GM04504 (cell line): ENCODE data around the gene ZBTB20.

Experiments
- DNase-seq: peaks from one replicate; pipeline ENCODE4 v3.0.0-alpha.2; 2012; ENCODE audit warnings: low read depth

ZBTB20 gene

DNA sequence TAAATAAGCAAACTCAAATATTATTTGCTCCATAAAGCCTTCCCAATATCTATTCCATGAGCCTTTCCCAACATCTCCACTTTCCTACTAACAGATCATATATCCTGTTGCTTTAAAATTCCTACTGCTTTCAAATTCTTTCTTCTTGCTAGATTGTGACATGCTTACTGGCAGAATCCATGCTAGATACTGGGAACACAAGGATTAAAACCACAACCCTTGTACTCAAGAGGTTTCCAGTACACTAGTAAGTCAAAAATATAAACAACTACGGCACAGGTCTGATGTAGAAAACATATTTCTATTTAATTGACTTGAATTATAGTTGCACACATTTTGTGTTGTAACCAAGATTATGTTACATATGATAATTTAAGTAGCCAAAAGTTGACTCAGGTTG, 275.0 kb downstream of the ZBTB20 start:
- no peak for DNase-seq

DNA sequence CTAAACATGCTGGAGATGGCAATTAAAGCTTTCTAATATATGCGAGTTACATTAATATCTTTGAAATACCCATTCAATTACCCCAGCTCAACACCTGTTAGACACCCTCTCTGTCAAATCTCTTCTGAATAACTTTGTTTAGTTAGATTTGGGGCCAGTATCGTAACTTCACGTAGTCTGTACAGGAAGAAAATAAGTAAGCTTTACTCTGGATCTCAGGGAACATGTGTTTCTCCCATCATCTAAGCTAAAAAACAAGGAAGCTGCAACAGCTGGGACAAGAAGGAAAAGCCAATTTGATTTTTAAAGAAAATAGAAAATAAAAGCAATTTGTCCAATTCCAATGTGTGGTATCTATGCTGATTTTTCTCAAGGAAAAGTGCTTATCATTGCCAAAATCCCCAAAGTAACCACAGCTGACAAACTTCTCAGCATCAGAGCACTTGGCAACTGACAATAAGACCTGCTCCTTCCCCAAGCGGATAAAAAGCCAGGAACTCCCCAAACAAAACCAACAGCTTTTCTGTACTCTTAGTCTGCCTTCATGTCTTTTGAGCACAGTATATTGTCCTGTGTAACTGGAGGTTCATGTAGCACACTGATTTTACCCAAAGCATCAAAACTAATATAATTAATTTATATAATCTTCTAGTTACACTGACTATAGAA, 279.1 kb downstream of the ZBTB20 start:
- no peak for DNase-seq

DNA sequence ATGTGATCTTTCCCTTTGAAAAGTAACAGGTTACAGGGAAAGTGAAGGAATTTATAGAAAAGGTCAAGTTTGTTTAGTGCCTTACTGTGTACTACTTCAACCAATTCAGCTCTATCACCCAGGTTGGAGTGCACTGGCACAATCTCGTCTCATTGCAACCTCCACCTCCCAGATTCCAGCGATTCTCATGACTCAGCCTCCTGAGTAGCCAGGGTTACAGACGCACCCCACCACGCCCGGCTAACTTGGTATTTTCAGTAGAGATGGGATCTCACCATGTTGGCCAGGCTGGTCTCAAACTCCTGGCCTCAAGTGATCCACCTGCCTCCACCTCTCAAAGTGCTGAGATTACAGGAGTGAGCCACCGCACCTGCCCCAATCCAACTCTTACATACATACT, 279.7 kb downstream of the ZBTB20 start:
- DNase-seq, result no peak

DNA sequence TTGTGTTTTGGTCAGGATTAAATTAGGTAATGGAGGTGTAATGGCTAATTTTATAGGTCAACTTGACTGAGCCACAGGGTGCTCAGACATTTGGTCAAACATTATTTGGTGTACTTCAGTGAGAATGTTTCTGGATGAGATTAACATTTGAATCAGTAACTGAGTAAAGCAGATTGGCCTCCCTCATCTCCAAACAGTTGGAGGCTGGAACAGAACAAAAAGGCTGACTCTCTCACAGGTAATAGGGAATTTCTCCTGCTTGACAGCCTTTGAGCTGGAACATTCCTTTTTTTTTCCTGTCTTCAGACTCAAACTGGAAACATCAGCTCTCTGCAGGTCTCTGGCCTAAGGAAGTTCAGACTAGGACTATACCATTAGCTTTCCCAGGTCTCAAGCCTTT, 280.7 kb downstream of the ZBTB20 start:
- DNase-seq, result no peak

DNA sequence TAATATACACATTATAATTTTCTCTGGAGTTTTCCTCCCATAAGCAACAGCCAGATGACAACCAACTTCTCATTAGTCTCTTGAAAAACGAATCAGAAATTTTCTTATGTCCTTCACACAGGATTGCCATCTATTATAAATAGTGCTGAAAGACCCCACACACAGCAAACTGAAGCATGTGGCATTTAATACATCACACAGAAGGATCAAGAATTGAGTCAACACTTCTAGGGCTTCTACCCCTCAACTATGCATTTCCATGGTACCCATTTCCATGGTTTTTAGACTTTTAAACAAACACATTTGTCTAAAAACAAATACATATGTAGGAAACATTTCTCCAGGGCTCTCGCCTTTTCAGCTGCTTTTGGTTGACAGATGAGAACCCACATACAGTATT, 282.1 kb downstream of the ZBTB20 start:
- DNase-seq, result no peak

DNA sequence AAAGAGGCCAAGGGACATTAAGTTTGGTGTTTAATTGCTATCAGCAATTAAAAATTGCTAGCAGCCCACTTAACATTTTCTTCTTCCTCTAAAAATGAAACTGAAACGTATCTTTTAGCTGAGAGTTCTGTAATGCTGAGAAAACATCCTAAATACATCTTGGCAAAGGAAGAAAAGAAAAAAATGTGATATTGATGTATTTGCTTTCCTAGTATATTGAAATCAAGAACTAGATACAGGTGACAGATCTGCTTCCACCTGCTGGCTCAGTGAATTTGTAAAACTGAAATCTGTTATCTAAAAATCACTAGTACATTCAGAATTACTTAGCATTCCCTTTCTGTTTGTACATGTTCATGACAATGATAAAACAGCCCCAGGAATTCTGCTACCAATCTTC, 283.2 kb downstream of the ZBTB20 start:
- DNase-seq, result no peak

DNA sequence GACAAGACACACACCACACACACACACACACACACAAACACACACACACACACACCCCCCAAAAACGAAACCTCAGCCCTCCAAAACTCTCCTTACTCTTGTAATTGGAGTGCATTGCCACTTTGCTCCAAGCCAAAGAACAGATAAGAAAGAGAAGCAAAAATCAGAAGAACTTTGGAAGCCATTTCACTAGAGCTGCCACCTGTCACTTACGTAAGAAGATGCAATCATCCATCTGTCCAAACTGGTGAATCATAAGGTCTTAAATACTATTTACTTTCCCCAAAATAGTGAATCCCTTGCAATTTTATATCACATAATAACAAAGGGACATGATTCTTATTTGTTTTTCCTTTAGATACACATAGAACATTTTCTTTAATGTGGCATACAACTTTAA, 285.4 kb downstream of the ZBTB20 start:
- DNase-seq, result no peak

DNA sequence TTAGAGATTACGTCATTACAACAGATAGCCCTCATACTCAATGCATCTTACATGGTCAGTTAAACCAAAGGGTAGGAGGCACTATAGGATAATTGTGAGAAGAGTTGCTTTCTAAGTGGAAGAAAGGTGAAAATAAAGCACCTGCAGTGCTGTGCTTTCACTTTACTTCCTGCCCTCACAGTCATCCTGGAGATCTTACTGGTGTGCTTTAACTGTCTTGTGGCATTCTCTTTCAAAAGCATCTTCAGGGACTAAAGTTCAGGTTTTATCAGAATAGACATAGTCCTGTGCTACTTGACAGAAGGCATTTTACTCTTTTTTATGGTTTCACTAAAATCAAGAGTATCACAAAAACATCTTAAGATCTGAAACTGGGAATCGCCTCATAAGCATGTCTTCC, 286.6 kb downstream of the ZBTB20 start:
- no peak for DNase-seq

DNA sequence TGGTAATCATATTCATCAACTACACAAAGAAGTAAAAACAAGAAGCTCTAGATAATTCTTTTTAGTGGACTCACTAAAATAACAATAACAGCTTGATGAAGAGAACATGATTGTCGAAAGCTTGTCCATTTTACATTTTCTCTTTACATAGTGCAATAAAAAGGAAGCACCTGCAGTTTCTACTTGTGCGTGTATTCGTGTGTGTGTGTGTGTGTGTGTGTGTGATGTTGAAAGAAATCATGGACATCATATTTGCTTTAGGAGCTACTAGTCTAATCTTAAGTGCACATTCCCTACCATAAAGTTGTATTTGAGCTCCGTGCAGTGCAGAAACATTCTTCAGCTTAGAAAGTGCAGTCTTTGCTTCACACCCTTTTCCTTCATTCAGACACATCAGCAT, 288.8 kb downstream of the ZBTB20 start:
- no peak for DNase-seq

DNA sequence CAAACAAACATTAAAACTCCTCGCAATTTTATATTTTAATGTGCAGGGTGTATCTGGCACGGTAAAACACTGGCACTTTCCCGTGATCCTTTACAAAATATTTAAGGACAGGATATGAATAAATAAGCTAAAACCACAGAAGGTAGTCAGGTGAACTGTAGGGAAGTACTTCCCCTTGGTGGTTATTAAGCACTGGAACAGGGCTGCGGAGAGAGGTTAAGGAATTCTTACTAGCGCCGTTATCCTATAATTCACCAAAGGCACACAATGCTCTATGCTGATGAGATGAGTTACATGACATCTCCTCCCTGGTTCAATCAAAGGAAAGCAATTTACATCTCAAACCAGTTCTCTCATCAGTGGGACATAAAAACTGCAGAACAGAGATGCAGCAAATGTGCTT, 289.8 kb downstream of the ZBTB20 start:
- DNase-seq, result no peak

DNA sequence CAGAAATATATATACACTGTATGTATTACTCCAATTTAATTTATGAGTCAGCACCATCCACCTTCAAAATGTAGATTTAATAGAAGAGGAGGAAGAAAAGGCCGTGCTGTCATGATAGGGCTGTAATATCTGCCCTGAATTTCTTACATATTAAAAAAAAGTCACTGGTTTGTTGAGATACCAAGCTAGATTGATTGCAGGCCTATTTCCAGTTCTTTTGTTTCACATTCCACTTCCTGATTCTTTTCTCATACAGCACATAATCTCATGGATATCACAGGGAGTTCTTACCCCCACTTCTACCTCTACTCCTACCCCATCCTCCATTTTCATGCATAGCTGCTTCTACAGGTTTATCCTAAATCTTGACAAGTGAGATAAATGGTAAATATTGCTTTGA, 290.3 kb downstream of the ZBTB20 start:
- no peak for DNase-seq

DNA sequence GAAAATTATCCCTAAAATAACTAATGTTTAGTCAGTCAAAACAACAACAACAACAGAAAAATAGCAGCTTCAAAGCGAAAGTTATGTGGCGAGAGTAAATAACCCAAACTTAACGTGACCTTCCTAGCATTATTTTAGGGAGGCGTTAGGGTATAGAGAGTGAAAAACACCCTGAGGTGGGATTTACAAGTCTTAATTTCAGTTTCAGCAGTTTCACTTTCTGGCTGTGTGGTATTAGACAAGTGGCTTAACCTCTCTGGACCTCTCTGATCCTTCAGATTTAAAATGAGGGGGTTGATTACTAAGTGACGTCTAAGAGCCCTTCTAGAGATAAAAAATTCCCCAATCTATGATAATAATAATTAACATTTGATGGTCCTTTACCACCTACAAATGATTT, 291.2 kb downstream of the ZBTB20 start:
- DNase-seq, result no peak

DNA sequence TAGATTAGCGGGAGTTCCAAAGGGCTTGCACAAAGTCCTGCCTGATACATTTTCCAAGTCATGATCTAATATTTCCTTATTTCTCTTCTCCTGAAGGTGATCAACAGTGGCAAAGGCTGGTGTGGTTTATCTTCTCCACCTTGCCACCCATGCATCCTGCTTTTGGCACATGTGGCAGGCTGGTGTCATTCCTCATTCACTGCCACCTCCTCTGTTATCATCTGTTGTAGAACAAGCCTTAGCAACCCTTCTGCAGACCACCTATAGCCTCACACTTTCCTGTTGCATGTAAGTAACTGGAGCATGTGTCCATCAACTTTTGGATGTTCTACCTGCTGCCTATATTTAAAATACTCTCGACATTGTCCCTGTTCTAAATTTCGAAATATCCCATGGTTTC, 294.1 kb downstream of the ZBTB20 start:
- DNase-seq, result no peak

DNA sequence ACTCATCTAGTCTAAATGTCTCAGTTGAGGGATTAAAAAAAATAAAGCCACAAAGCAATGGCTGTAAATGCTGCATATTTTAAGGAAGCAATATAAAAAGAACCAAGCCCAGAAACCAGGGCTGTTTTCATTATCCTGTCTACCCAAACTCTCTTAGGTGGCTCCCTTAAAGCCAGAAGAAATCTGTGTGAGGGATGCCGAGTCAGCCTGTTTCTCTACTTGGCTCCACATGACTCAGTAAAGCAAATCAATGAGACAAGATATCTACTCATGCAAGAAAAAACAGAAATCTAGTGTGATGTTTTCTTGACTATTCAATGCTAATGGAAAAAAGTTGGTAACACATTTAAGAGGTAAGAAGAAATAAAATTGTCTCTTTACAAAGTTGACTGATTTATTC, 296.2 kb downstream of the ZBTB20 start:
- no peak for DNase-seq

DNA sequence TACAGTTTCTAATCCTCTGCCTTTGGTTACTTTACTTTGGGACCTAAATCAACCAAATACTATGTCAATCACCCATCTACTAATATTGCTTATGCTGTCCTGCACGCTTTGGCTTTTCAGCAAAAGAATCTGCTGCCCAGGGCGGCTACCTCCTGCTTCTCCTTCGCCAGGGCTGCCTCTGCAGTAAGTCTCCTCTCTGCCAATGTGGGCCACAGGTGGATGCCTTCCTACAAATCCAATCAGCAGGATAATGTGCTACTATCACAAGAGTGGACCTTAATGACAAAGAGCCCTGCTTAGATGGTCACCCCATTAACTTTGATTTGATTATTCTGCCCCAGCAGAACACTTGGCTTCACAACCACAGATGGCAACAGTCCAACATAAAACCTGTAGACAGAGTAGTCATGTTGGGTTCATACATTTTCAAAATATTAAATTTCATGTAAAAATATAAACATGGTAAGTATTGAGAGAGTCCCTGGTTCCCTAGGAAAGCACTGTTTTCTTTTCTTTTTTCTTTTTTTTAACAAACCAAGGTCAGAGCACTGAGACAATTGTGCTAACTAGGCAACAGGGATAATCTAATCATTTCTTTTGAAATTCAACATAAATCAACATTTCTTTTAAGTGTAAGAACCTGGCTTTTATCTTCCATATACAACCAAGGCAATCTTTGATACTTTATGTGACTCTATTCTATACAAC, 298.3 kb downstream of the ZBTB20 start:
- no peak for DNase-seq

DNA sequence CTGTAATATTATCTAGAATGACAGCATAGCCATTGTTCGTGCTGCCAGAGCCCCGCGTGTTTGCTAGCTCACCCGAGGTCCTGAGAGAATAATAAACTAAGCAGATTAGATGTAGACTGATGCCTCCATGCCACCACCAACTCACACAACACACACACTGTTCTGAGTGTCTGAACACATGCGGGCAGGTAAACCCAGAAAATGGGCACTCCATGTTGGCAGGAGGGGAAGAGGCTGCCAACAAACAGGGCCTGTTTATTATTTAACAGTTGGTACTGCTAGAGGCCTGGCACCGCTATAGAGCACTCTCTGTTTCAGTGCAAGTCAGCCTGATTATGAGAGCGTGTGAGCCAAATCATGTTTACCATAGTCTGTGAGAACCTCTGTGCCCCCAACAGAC, 299.0 kb downstream of the ZBTB20 start:
- no peak for DNase-seq

DNA sequence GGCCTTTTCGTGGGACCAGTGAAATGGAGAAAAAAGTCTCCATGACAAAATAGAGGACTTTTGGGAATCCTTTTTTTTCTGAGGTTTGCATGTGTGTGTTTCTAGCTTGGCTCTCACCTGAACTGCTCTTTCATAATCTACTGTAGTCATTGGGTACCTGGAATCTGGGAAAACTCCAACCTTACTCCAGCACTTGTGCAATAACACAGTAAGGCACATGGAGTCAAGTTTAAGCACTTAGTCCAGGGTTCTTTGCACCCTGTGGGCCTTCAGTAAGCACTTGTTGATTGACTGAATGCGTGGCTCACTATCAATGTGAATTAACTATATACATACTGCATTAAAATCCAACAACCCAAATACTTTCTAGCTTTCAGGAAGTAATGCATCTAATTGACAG, 299.5 kb downstream of the ZBTB20 start:
- no peak for DNase-seq

DNA sequence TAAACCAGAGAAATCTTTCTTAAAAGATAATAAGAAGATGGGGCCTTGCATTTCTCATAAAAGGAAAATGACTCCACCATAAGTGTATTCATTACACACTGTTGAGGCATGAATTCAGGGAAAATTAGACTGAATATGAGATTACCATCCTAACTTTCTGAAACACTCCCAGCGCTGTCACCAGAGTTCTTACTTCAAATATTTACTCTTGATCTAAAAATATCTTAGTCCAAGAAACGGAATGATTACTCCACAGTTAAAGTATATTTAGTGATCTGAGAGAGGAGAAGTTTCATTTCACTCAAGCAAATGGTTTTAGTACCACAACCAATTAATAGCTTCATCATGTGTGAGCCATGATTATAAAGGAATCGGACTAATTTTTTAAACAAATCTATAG, 300.3 kb downstream of the ZBTB20 start:
- no peak for DNase-seq

DNA sequence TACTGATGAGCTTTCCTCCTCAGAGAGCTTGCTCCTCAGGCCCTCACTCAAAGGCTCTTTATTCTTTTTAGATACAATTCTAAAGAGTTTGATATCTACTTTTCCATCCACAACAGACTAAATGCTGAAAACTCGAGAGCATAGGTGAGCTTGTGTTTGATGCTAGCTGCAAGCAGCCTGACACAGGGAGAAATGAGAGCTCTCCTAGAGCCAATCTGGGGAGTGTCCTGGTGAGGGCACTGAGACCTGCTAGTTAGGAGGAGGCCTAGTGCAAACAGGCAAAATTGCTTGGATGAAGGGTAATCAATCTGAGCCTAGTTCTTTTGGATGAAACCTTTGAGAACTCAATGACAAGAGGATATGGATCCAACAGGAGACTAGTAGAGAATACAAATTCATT, 300.8 kb downstream of the ZBTB20 start:
- DNase-seq, result no peak

DNA sequence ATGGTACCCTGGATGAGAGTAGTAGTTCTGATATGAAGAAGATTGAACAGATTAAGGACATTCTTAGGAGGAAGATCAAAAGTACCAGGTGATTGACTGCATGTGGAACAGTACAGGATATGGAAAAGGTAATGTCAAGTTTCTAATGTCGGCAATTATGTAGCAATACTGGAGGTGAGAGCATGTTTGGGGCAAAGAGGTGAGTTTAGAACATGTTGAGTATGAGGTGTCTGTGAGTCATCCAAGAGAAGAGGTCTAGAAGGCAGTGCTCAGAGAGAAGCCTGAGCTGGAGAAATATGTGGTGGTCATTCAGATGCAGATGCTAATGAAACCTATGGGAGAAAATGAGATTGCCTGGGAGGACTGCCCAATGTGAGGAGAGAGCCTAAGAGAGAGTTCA, 305.6 kb downstream of the ZBTB20 start:
- no peak for DNase-seq

DNA sequence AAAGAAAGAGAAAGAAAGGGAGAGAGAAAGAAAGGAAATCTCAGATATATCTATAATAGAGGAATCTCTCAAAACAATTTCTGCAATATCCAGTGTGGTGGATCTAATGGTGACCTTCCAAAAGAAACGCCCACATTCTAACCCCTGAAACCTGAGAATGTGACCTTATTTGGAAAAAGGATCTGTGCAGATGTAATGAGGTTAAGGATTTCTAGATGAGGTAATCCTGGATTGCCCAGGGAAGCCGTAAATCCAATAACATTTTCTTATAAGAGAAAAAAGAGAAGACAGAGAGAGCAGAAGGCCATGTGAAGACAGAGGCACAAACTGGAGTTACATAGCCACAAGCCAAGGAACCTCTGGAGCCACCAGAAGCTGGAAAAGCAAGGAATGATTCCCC, 307.6 kb downstream of the ZBTB20 start:
- DNase-seq, result no peak

DNA sequence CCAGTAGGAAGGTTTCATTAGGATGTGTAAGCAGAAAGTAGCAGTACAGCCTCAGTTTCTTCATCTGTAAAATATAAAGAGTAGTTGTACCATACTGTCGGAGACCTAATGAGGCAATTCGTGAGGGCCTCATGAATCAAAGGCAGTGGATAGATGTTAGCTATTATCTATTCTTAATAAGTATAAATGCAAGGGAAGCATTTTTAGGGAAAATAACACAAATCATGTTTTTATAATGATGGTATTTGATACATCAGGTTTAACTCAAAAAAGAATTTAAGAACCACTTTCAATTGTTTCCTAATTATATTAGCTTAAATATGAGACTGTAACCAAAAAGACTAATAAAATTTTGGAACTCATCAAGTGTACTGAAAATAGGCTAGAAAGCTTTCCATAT, 309.1 kb downstream of the ZBTB20 start:
- DNase-seq, result no peak

DNA sequence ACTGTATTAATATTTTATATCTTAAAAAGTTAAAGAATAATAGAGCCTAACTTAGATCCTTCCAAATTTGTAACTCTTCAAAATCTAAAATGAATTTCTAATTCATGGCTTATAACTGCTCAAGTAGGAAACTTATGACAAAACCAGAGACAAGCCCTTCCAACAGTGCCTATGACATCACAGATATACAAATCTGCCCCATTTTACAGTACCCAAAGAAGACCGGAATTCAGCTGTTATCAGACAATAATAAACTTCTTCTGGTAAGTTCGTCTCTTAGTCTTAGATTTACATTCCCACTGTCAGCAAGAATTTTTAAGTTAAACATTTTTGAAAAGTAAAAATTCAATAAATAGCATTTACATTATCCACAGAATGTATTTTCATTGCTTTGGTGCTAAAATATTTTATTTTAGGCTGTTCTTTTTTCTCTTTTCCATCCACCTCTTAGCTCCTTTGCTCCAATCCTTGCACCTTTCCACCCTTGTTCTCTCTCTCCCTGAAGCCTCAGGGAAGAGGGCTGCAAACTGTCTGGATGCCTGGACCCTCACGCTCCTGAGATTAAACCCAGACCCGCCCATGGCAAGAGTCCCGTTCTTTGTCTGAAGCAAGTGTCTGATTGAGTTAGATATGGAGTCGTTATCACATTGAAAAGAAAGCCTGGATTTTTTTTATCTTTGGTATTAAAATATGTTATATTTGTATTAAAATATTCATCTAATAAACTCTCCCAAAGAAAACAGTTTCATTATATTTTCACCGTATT, 312.7 kb downstream of the ZBTB20 start:
- no peak for DNase-seq
